DOHH2 (cell line): ENCODE results near the gene GIMAP1.

Experiments
- H3F3A ChIP-seq: fragments of 200-600 bp; sonication (generic), shearing (Covaris generic); 2 replicates; pipeline ENCODE4 v1.6.0; 2016; ENCODE audit warnings: antibody characterized with exemption, mild to moderate bottlenecking; ENCODE audit not compliant: control insufficient read depth, insufficient read depth
- H3K27ac ChIP-seq: fragments of 200-600 bp; sonication (generic); 2 replicates; pipeline ENCODE4 v1.5.1; 2014; ENCODE audit warnings: low read depth, mild to moderate bottlenecking, low read length, moderate library complexity
- H3K27me3 ChIP-seq: fragments of 200-600 bp; sonication (generic); 2 replicates; pipeline ENCODE4 v1.6.1; 2014; ENCODE audit warnings: mild to moderate bottlenecking, low read length, mixed read lengths; ENCODE audit not compliant: control insufficient read depth
- H3K36me3 ChIP-seq: fragments of 200-600 bp; sonication (generic); 2 replicates; pipeline ENCODE4 v1.6.1; 2014; ENCODE audit warnings: mild to moderate bottlenecking, low read length, moderate library complexity, mixed read lengths; ENCODE audit not compliant: control insufficient read depth
- H3K4me1 ChIP-seq: fragments of 200-600 bp; sonication (generic); 2 replicates; pipeline ENCODE4 v1.6.1; 2014; ENCODE audit warnings: mild to moderate bottlenecking, low read length, mixed read lengths; ENCODE audit not compliant: control insufficient read depth
- H3K4me2 ChIP-seq: fragments of 200-600 bp; sonication (generic); 2 replicates; pipeline ENCODE4 v1.6.0; 2014; ENCODE audit warnings: mild to moderate bottlenecking, low read length, moderate library complexity
- H3K4me3 ChIP-seq: fragments of 200-600 bp; sonication (generic); 2 replicates; pipeline ENCODE4 v1.5.1; 2014; ENCODE audit warnings: mild to moderate bottlenecking, low read length, mixed read lengths
- H3K79me2 ChIP-seq: fragments of 200-600 bp; sonication (generic); 2 replicates; pipeline ENCODE4 v1.6.1; 2014; ENCODE audit warnings: mild to moderate bottlenecking, low read length, mixed read lengths; ENCODE audit not compliant: control insufficient read depth
- H3K9me2 ChIP-seq: fragments of 200-600 bp; sonication (generic); replicated peaks from 2 replicates; pipeline ENCODE4 v1.6.1; 2014; ENCODE audit warnings: mild to moderate bottlenecking, low read length, mixed read lengths; ENCODE audit not compliant: control insufficient read depth
- H3K9me3 ChIP-seq: fragments of 200-600 bp; sonication (generic); 2 replicates; pipeline ENCODE4 v1.6.1; 2014; ENCODE audit warnings: antibody characterized with exemption, low read length, mixed read lengths; ENCODE audit not compliant: control insufficient read depth, insufficient read depth
- H4K20me1 ChIP-seq: fragments of 200-600 bp; sonication (generic); 2 replicates; pipeline ENCODE4 v1.6.0; 2014; ENCODE audit warnings: low read depth, mild to moderate bottlenecking, antibody characterized with exemption, low read length, moderate library complexity; ENCODE audit not compliant: control insufficient read depth, insufficient read depth
- CTCF ChIP-seq: fragments of 200-600 bp; sonication (generic); IDR thresholded peaks from one replicate; pipeline ENCODE4 v1.5.1; 2014; ENCODE audit warnings: antibody characterized with exemption, mild to moderate bottlenecking, low read depth, low read length; ENCODE audit not compliant: poor library complexity, severe bottlenecking
- EZH2phosphoT487 ChIP-seq: fragments of 200-600 bp; sonication (generic); IDR thresholded peaks from 2 replicates; pipeline ENCODE4 v1.6.1; 2017; ENCODE audit warnings: borderline replicate concordance, mild to moderate bottlenecking, antibody characterized with exemption, low read length, moderate library complexity, mixed read lengths

The GIMAP1 gene

GRCh38 chr7:150722431-150722931, 6.1 kb downstream of the GIMAP1 start:
- Histone ChIP-seq H3K27me3 (0 out of 2 replicates have a peak, but pooled peaks cover 7% of the 10 kb centered on the region), H3K4me2 (no peak overlapping the region)

GRCh38 chr7:150723467-150723866, 7.1 kb downstream of the GIMAP1 start:
- H3K27ac ChIP-seq: no peak overlapping the region
- H3K79me2 ChIP-seq: no peaks in the 10 kb centered on the region
- H3K36me3 ChIP-seq: no peaks in the 10 kb centered on the region
- no peaks in the 10 kb centered on the region for H4K20me1 ChIP-seq
- 0 out of 2 replicates have a peak, but pooled peaks cover 7% of the 10 kb centered on the region for H3K27me3 ChIP-seq
- no peaks in the 10 kb centered on the region for H3K9me2 ChIP-seq
- no peaks in the 10 kb centered on the region for H3K4me1 ChIP-seq
- no peak overlapping the region for H3K4me3 ChIP-seq
- H3F3A ChIP-seq: no peaks in the 10 kb centered on the region
- H3K9me3 ChIP-seq: no peaks in the 10 kb centered on the region
- TF ChIP-seq EZH2phosphoT487 (no peak), CTCF (no peak)
- H3K4me2 ChIP-seq: no peak overlapping the region

More at GRCh38 chr7:150722431-150722931, 6.1 kb downstream of the GIMAP1 start:
- Histone ChIP-seq H3K4me3 (no peak overlapping the region), H3K9me3 (no peaks in the 10 kb centered on the region), H3K79me2 (no peaks in the 10 kb centered on the region), H3K9me2 (no peaks in the 10 kb centered on the region), H3K36me3 (no peaks in the 10 kb centered on the region), H3K27ac (no peak overlapping the region), H3K4me1 (no peaks in the 10 kb centered on the region), H3F3A (no peaks in the 10 kb centered on the region), H4K20me1 (no peaks in the 10 kb centered on the region)
- TF ChIP-seq EZH2phosphoT487: no peak
- TF ChIP-seq CTCF: no peak

GRCh38 chr7:150727381-150727780, 11.0 kb downstream of the GIMAP1 start:
- H3K79me2 ChIP-seq: no peaks in the 10 kb centered on the region
- no peaks in the 10 kb centered on the region for H3K36me3 ChIP-seq
- peaks cover 19% of the 10 kb centered on the region; the same call in 1 of the 2 replicates for H3K27me3 ChIP-seq
- TF ChIP-seq EZH2phosphoT487 (no peak), CTCF (no peak)
- no peaks in the 10 kb centered on the region for H3F3A ChIP-seq
- no peaks in the 10 kb centered on the region for H4K20me1 ChIP-seq
- no peak overlapping the region for H3K4me3 ChIP-seq
- no peaks in the 10 kb centered on the region for H3K9me3 ChIP-seq
- no peak overlapping the region for H3K27ac ChIP-seq
- no peaks in the 10 kb centered on the region for H3K4me1 ChIP-seq
- no peak overlapping the region for H3K4me2 ChIP-seq
- no peaks in the 10 kb centered on the region for H3K9me2 ChIP-seq

- no peak for TF ChIP-seq EZH2phosphoT487
- TF ChIP-seq CTCF: no peak
- H3K4me1 ChIP-seq: no peaks in the 10 kb centered on the region
- H3K9me3 ChIP-seq: no peaks in the 10 kb centered on the region
- H3K9me2 ChIP-seq: no peaks in the 10 kb centered on the region
- H3K4me3 ChIP-seq: no peak overlapping the region
- H3K36me3 ChIP-seq: no peaks in the 10 kb centered on the region
- no peak overlapping the region for H3K4me2 ChIP-seq
- H3K27me3 ChIP-seq: peaks cover 25% of the 10 kb centered on the region; the same call in 1 of the 2 replicates
- no peaks in the 10 kb centered on the region for H4K20me1 ChIP-seq
- H3K79me2 ChIP-seq: no peaks in the 10 kb centered on the region
- no peak overlapping the region for H3K27ac ChIP-seq
- no peaks in the 10 kb centered on the region for H3F3A ChIP-seq
Measured at GRCh38 chr7:150728011-150728410, 11.6 kb downstream of the GIMAP1 start.
